ENCODE measurements around the gene SPATA6L.

SPATA6L gene, protein sequence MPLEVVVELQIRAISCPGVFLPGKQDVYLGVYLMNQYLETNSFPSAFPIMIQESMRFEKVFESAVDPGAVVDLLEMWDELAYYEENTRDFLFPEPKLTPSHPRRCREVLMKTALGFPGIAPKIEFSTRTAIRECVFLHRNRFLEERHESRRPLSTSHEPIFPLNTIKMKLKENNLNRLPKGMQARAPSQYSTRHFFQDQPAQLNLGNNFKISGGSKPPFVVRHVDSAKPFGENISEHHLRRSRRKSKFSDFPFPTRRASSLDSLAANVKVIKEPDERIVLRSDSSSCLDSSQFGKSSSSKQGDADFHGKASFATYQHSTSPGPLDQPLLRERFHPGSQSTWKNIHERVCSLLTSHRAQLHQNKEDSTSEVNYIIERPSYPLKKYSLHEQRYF

DNA sequence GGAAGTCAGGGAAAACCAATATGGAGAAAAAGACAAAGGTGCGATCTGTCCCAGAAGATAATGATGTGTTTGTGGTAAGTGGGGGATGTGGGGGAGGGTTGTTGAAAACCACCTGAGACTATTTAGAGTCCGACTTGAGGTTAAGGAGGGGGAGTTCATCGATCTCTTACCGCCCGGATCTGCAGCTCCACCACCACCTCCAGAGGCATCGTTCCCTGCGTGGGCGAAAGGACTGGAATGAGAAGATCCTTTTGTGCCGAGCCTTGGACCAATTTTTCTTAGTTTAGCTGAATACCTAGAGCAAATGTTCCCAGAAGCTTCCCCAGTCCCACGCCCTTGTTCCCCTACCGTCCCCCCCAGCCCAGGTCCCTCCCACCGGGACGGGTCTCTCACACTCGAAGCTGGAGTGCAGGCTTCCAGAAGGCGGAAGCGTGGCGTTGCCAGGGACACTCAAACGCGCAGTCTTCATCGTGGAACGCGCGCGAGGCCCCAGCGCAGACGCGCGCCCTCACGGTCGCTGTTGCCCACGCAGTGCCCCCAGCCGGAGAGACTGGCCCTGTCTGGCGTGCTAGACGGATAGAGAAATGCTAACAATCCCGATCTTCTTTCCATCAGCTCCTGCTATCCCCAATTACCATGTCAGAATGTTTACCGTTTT lies at the start of gene SPATA6L:
Gene SPATA6L, minus strand, starts transcription at position 439 of the 658 bp plus-strand sequence. Its CDS starts 230 bp downstream, at position 209.
- H3K9me3 ChIP-seq: no peaks in the 10 kb centered on the region
- intact Hi-C loops (cut with DNase I; ENCODE audit: low total_unique reads): loop anchor here (10.0 kb wide), 2 partner anchors 371 to 779 kb away; no protein-coding TSS in a partner anchor

DNA sequence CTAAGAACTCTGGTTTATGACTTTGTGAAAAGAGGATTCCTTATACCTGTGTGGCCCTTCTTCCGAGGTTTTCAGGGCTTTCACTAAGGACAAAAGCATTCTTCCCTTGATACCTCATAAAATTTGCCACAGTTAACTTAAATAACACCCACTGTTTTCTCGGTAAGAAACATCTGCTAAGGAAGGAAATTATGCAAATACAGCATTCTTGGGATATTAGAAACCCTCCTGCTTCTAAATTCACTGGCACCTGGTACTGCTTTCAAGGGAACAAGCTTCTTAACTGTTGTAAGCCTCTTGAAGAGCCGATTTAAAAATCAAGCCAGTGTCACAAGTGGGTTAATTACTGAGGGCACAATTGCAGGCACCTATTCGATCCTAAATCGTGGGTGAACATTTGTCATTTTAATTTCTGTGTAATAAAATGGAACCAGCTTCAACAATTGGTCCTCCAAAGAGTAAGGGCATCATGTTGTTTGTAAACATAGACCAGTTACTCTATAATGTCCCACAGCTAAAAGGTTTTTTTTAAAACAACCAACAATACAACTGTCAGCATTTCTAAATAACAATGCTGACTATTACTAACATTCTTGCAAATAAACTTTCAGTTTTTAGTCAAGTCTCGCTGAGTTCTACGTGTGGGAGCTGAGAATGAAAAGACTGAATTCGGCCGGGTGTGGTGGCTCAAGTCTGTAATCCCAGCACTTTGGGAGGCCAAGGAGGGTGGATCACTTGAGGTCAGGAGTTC lies 48.2 kb upstream of the SPATA6L start:
- peaks cover 26 to 69% (median 53%) of the 10 kb centered on the region in 3 donors for H3K36me3 ChIP-seq
- TF ChIP-seq, protein P1, sequence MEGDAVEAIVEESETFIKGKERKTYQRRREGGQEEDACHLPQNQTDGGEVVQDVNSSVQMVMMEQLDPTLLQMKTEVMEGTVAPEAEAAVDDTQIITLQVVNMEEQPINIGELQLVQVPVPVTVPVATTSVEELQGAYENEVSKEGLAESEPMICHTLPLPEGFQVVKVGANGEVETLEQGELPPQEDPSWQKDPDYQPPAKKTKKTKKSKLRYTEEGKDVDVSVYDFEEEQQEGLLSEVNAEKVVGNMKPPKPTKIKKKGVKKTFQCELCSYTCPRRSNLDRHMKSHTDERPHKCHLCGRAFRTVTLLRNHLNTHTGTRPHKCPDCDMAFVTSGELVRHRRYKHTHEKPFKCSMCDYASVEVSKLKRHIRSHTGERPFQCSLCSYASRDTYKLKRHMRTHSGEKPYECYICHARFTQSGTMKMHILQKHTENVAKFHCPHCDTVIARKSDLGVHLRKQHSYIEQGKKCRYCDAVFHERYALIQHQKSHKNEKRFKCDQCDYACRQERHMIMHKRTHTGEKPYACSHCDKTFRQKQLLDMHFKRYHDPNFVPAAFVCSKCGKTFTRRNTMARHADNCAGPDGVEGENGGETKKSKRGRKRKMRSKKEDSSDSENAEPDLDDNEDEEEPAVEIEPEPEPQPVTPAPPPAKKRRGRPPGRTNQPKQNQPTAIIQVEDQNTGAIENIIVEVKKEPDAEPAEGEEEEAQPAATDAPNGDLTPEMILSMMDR (IDR thresholded peaks at IDR 0.05): no peak

More for the DNA sequence above, at the start of gene SPATA6L:
- TF ChIP-seq, protein P1 (IDR thresholded peaks at IDR 0.05): no peak
- H3K27ac ChIP-seq: peak within 1 kb of the TSS; percentile 53 to 63
- peak; percentile 65 to 79 for DNase-seq
- H3K4me1 ChIP-seq: peaks cover 0 to 43% (median 27%) of the 10 kb centered on the region in 4 donors
- H3K27me3 ChIP-seq: no peaks in the 10 kb centered on the region
- no peaks in the 10 kb centered on the region for H3K36me3 ChIP-seq
- H3K4me3 ChIP-seq: peak within 1 kb of the TSS; percentile 48 to 55

DNA sequence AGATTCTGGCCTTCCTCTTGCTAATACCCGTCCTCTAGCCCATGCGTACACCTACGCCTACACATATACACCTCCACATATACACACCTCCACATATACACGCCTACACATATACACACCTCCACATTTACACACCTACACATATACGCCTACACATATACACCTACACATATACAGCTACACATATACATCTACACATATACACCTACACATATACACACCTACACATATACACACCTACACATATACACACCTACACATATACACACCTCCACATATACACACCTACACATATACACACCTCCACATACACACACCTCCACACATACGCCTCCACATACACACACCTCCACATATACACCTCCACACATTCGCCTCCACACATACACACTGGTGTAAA lies 47.6 kb upstream of the SPATA6L start:
- TF ChIP-seq, protein P1 (IDR thresholded peaks at IDR 0.05): no peak

More for the DNA sequence above, 48.2 kb upstream of the SPATA6L start:
- Histone ChIP-seq H3K27me3 (no peaks in the 10 kb centered on the region), H3K9me3 (no peaks in the 10 kb centered on the region), H3K4me1 (no peaks in the 10 kb centered on the region), H3K4me3 (no peak overlapping the region), H3K27ac (no peak overlapping the region)
- intact Hi-C loops (cut with DNase I; ENCODE audit: low total_unique reads): no loop called here
- DNase-seq: no peak

DNA sequence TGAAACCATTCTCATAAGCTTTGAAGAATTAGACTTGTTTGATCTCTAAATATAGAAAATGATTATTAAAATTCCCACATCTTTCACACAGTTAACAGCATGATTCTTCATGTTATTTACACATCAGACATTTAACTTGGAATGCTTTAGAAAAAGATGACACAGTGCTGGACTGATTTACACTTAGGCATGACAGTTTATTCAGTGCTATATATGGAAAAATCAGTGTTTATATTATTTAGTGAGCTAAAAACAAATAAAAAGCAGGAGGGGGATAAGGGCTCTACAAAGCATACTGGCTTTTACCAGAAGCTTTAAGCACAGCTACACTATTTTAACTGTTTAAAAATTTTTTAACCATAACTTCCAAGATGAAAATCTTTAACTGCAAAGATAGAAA lies 43.1 kb upstream of the SPATA6L start:
- TF ChIP-seq, protein P1 (IDR thresholded peaks at IDR 0.05): no peak
- DNase-seq: no peak
- intact Hi-C loops (cut with DNase I; ENCODE audit: low total_unique reads): no loop called here

More for the DNA sequence above, 47.6 kb upstream of the SPATA6L start:
- Histone ChIP-seq H3K27me3 (no peaks in the 10 kb centered on the region), H3K4me3 (no peak overlapping the region), H3K9me3 (no peaks in the 10 kb centered on the region), H3K27ac (no peak overlapping the region), H3K36me3 (peaks cover 25 to 63% (median 51%) of the 10 kb centered on the region in 3 donors), H3K4me1 (no peaks in the 10 kb centered on the region)
- intact Hi-C loops (cut with DNase I; ENCODE audit: low total_unique reads): no loop called here
- no peak for DNase-seq

DNA sequence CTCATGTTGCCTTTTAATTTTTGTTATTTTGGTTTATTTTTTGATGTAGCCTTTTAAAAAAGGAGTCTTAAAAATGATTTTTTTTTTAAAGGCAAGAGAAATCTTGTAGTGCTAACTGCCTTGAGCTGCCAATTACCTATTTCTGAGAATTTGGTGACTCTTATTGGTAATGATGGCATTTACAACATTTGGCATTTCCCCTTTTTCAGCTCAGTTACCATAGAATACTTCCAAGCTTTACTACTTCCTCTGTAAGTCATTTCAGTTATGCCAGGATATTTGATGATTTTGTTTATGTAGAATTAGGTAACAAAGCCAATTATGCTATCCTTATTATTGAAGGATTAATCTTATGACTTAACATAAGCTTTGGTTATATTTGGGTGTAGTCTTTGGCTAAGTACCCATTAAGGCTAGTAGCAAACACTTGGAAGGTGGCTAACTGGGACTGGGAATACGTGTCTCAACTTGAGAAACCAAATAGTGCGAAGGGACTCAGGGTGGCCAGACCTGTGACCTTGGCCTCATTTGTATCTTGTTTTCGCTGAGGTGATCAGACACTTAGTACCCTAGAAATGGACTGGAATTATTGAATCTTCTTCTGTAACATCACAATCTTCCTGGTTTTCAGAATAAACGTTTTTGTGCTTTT lies 40.8 kb upstream of the SPATA6L start:
- Histone ChIP-seq H3K27ac (no peak overlapping the region), H3K36me3 (peaks cover 34 to 50% (median 40%) of the 10 kb centered on the region in 3 donors)

More for the DNA sequence above, 43.1 kb upstream of the SPATA6L start:
- H3K36me3 ChIP-seq: peaks cover 18 to 40% (median 26%) of the 10 kb centered on the region in 3 donors
- no peaks in the 10 kb centered on the region for H3K9me3 ChIP-seq
- H3K4me1 ChIP-seq: no peaks in the 10 kb centered on the region
- H3K27ac ChIP-seq: no peak overlapping the region
- H3K4me3 ChIP-seq: no peak overlapping the region
- H3K27me3 ChIP-seq: no peaks in the 10 kb centered on the region

More for the DNA sequence above, 40.8 kb upstream of the SPATA6L start:
- DNase-seq: no peak
- intact Hi-C loops (cut with DNase I; ENCODE audit: low total_unique reads): no loop called here
- Histone ChIP-seq H3K9me3 (no peaks in the 10 kb centered on the region), H3K4me3 (no peak overlapping the region), H3K4me1 (no peaks in the 10 kb centered on the region), H3K27me3 (no peaks in the 10 kb centered on the region)
- TF ChIP-seq, protein P1 (IDR thresholded peaks at IDR 0.05): no peak
